Activated naive CD8-positive, alpha-beta T cell treated with anti-CD3 and anti-CD28 coated beads for 36 hours (primary cell): Measurements from ENCODE around the gene LRP6. TPM values are rescaled to one million over a fixed set of nuclear protein-coding genes. Genes with fewer than 3 reads are reported as not detected.
"Not testable (repeated sequence)": the region's sequence is repeated elsewhere in the genome, so short reads cannot be mapped to it uniquely, and the experiment has no call there.

Experiments
- DNase-seq: peaks from one replicate; pipeline ENCODE4 v3.0.0; 2021
- H3K27ac Mint-ChIP-seq: one replicate; pipeline ENCODE4 v1.8.0; 2022; ENCODE audit warnings: mild to moderate bottlenecking, moderate library complexity, mixed read lengths
- H3K27me3 Mint-ChIP-seq: one replicate; pipeline ENCODE4 v1.8.0; 2022; ENCODE audit warnings: mild to moderate bottlenecking, mixed read lengths
- H3K36me3 Mint-ChIP-seq: one replicate; pipeline ENCODE4 v1.8.0; 2021; ENCODE audit warnings: mild to moderate bottlenecking, mixed read lengths
- H3K4me1 Mint-ChIP-seq: one replicate; pipeline ENCODE4 v1.8.0; 2021; ENCODE audit warnings: mixed read lengths
- H3K4me3 Mint-ChIP-seq: one replicate; pipeline ENCODE4 v1.8.0; 2022; ENCODE audit warnings: mild to moderate bottlenecking, moderate library complexity, mixed read lengths
- H3K9me3 Mint-ChIP-seq: one replicate; pipeline ENCODE4 v1.8.0; 2022; ENCODE audit warnings: mixed read lengths
- total RNA-seq, 2 experiments: library from RNA; stranded (reverse); gene quantifications; one replicate each; pipeline ENCODE4 v1.2.3, GENCODE V29; 2021

Gene LRP6
- total RNA-seq, 2 experiments from 2014 or later, result 2.9 to 4.6 TPM

- peak; percentile 50 for DNase-seq
- H3K4me1 Mint-ChIP-seq, H3K4me3 Mint-ChIP-seq, H3K27me3 Mint-ChIP-seq, H3K36me3 Mint-ChIP-seq, H3K27ac Mint-ChIP-seq: not testable (repeated sequence)
- peaks cover 24% of the 10 kb centered on the region for H3K9me3 Mint-ChIP-seq
These were observed 155.8 kb downstream of the LRP6 start for GRCh38 chr12:12110923-12111555.

- Mint-ChIP-seq H3K4me3 (no peak overlapping the region), H3K27ac (no peak overlapping the region), H3K27me3 (no peaks in the 10 kb centered on the region), H3K4me1 (no peaks in the 10 kb centered on the region), H3K9me3 (peaks cover 28% of the 10 kb centered on the region), H3K36me3 (peaks cover 11% of the 10 kb centered on the region)
- no peak for DNase-seq
These were observed 158.3 kb downstream of the LRP6 start for GRCh38 chr12:12108441-12109058.

- peaks cover 12% of the 10 kb centered on the region for H3K36me3 Mint-ChIP-seq
- H3K4me1 Mint-ChIP-seq, result no peaks in the 10 kb centered on the region
- H3K27me3 Mint-ChIP-seq, result no peaks in the 10 kb centered on the region
- no peak overlapping the region for H3K27ac Mint-ChIP-seq
- peaks cover 31% of the 10 kb centered on the region for H3K9me3 Mint-ChIP-seq
- no peak for DNase-seq
- H3K4me3 Mint-ChIP-seq, result no peak overlapping the region
These were observed 159.2 kb downstream of the LRP6 start for GRCh38 chr12:12107678-12108077.

GRCh38 chr12:12099102-12099501 lies 167.7 kb downstream of the LRP6 start:
- peaks cover 3% of the 10 kb centered on the region for H3K9me3 Mint-ChIP-seq
- no peak for DNase-seq
- H3K4me1 Mint-ChIP-seq, result no peaks in the 10 kb centered on the region
- no peaks in the 10 kb centered on the region for H3K27me3 Mint-ChIP-seq
- H3K27ac Mint-ChIP-seq, result no peak overlapping the region
- H3K4me3 Mint-ChIP-seq, result no peak overlapping the region
- H3K36me3 Mint-ChIP-seq, result peaks cover 5% of the 10 kb centered on the region

GRCh38 chr12:12098691-12099015 lies 168.2 kb downstream of the LRP6 start:
- no peak overlapping the region for H3K27ac Mint-ChIP-seq
- H3K27me3 Mint-ChIP-seq, result no peaks in the 10 kb centered on the region
- no peak overlapping the region for H3K4me3 Mint-ChIP-seq
- H3K36me3 Mint-ChIP-seq, result peaks cover 5% of the 10 kb centered on the region
- DNase-seq, result no peak
- H3K4me1 Mint-ChIP-seq, result no peaks in the 10 kb centered on the region
- H3K9me3 Mint-ChIP-seq, result peaks cover 3% of the 10 kb centered on the region

GRCh38 chr12:12097891-12098690 lies 168.8 kb downstream of the LRP6 start:
- Mint-ChIP-seq H3K27me3 (no peaks in the 10 kb centered on the region), H3K27ac (no peak overlapping the region), H3K9me3 (no peaks in the 10 kb centered on the region), H3K4me1 (no peaks in the 10 kb centered on the region), H3K36me3 (peaks cover 1% of the 10 kb centered on the region), H3K4me3 (no peak overlapping the region)
- no peak for DNase-seq

GRCh38 chr12:12095021-12095420 lies 171.8 kb downstream of the LRP6 start:
- DNase-seq, result no peak
- H3K4me1 Mint-ChIP-seq, result no peaks in the 10 kb centered on the region
- no peaks in the 10 kb centered on the region for H3K36me3 Mint-ChIP-seq
- H3K27ac Mint-ChIP-seq, result no peak overlapping the region
- H3K27me3 Mint-ChIP-seq, result peaks cover 8% of the 10 kb centered on the region
- H3K4me3 Mint-ChIP-seq, result no peak overlapping the region
- no peaks in the 10 kb centered on the region for H3K9me3 Mint-ChIP-seq

- H3K4me3 Mint-ChIP-seq, result no peak overlapping the region
- H3K9me3 Mint-ChIP-seq, result no peaks in the 10 kb centered on the region
- no peaks in the 10 kb centered on the region for H3K36me3 Mint-ChIP-seq
- DNase-seq, result no peak
- H3K27ac Mint-ChIP-seq, result no peak overlapping the region
- no peaks in the 10 kb centered on the region for H3K4me1 Mint-ChIP-seq
- H3K27me3 Mint-ChIP-seq, result peaks cover 11% of the 10 kb centered on the region
These were observed 172.4 kb downstream of the LRP6 start for GRCh38 chr12:12094481-12094880.

- Mint-ChIP-seq H3K9me3 (no peaks in the 10 kb centered on the region), H3K36me3 (no peaks in the 10 kb centered on the region), H3K4me1 (no peaks in the 10 kb centered on the region), H3K27ac (no peak overlapping the region), H3K27me3 (peaks cover 11% of the 10 kb centered on the region), H3K4me3 (no peak overlapping the region)
- DNase-seq, result no peak
These were observed 174.7 kb downstream of the LRP6 start for GRCh38 chr12:12091977-12092663.

- H3K4me1 Mint-ChIP-seq, result no peaks in the 10 kb centered on the region
- H3K36me3 Mint-ChIP-seq, result no peaks in the 10 kb centered on the region
- peaks cover 11% of the 10 kb centered on the region for H3K27me3 Mint-ChIP-seq
- DNase-seq, result no peak
- H3K4me3 Mint-ChIP-seq, result no peak overlapping the region
- no peaks in the 10 kb centered on the region for H3K9me3 Mint-ChIP-seq
- H3K27ac Mint-ChIP-seq, result no peak overlapping the region
These were observed 175.8 kb downstream of the LRP6 start for GRCh38 chr12:12091071-12091470.

- H3K27ac Mint-ChIP-seq, result no peak overlapping the region
- H3K27me3 Mint-ChIP-seq, result peaks cover 11% of the 10 kb centered on the region
- no peak overlapping the region for H3K4me3 Mint-ChIP-seq
- H3K4me1 Mint-ChIP-seq, result no peaks in the 10 kb centered on the region
- no peak for DNase-seq
- H3K36me3 Mint-ChIP-seq, result no peaks in the 10 kb centered on the region
- H3K9me3 Mint-ChIP-seq, result no peaks in the 10 kb centered on the region
These were observed 178.1 kb downstream of the LRP6 start for GRCh38 chr12:12088761-12089160.

- no peaks in the 10 kb centered on the region for H3K36me3 Mint-ChIP-seq
- no peaks in the 10 kb centered on the region for H3K4me1 Mint-ChIP-seq
- no peak overlapping the region for H3K4me3 Mint-ChIP-seq
- H3K9me3 Mint-ChIP-seq, result no peaks in the 10 kb centered on the region
- H3K27ac Mint-ChIP-seq, result no peak overlapping the region
- no peak for DNase-seq
- H3K27me3 Mint-ChIP-seq, result peaks cover 11% of the 10 kb centered on the region
These were observed 178.7 kb downstream of the LRP6 start for GRCh38 chr12:12088147-12088546.

- no peaks in the 10 kb centered on the region for H3K36me3 Mint-ChIP-seq
- H3K27ac Mint-ChIP-seq, result no peak overlapping the region
- peaks cover 11% of the 10 kb centered on the region for H3K27me3 Mint-ChIP-seq
- no peak for DNase-seq
- no peak overlapping the region for H3K4me3 Mint-ChIP-seq
- no peaks in the 10 kb centered on the region for H3K9me3 Mint-ChIP-seq
- H3K4me1 Mint-ChIP-seq, result no peaks in the 10 kb centered on the region
These were observed 179.2 kb downstream of the LRP6 start for GRCh38 chr12:12087693-12088034.

- no peak for DNase-seq
- Mint-ChIP-seq H3K4me1 (no peaks in the 10 kb centered on the region), H3K4me3 (no peak overlapping the region), H3K27me3 (peaks cover 11% of the 10 kb centered on the region), H3K9me3 (no peaks in the 10 kb centered on the region), H3K36me3 (no peaks in the 10 kb centered on the region), H3K27ac (no peak overlapping the region)
These were observed 179.7 kb downstream of the LRP6 start for GRCh38 chr12:12086973-12087692.

GRCh38 chr12:12086362-12086761 lies 180.5 kb downstream of the LRP6 start:
- Mint-ChIP-seq H3K27ac (no peak overlapping the region), H3K4me3 (no peak overlapping the region)

More at GRCh38 chr12:12086362-12086761, 180.5 kb downstream of the LRP6 start:
- Mint-ChIP-seq H3K4me1 (peaks cover 2% of the 10 kb centered on the region), H3K36me3 (no peaks in the 10 kb centered on the region), H3K9me3 (no peaks in the 10 kb centered on the region), H3K27me3 (peaks cover 11% of the 10 kb centered on the region)
- DNase-seq, result no peak
